Measurements from ENCODE around the gene CBFA2T3. TPM values are rescaled to one million over a fixed set of nuclear protein-coding genes. Genes with fewer than 3 reads are reported as not detected.

CBFA2T3 gene
- total and polyA plus RNA-seq, 2 of the 8 experiments (the other 6 are each of a cell fraction or from before 2014, with no cell fraction given), result 0.51 to 1.3 TPM

- TF ChIP-seq JUN (IDR thresholded peaks at IDR 0.05; ENCODE audit: low read depth, low read length), result no peak
- TF ChIP-seq TEAD4 (IDR thresholded peaks at IDR 0.05; ENCODE audit: low read depth, low read length), result no peak
Observed at GRCh38 chr16:88955906-88956305, 21.1 kb downstream of the CBFA2T3 start (continued).
